Suprapubic skin (tissue), 4 donors: Measurements from ENCODE around the gene CEACAM21. TPM values are rescaled to one million over a fixed set of nuclear protein-coding genes. Genes with fewer than 3 reads are reported as not detected.

ENCODE experiments used
- DNase-seq, 2 donors: peaks; one replicate each; pipeline ENCODE4 v3.0.0-alpha.2; 2019; ENCODE audit warnings: low spot score in 2 of 2
- H3K27ac ChIP-seq: fragments of 200-600 bp; sonication (generic); one replicate; pipeline ENCODE4 v1.5.1; 2019
- H3K27me3 ChIP-seq: fragments of 200-600 bp; sonication (generic); one replicate; pipeline ENCODE4 v1.5.1; 2019
- H3K36me3 ChIP-seq: fragments of 200-600 bp; sonication (generic); one replicate; pipeline ENCODE4 v1.5.1; 2019
- H3K4me1 ChIP-seq: fragments of 200-600 bp; sonication (generic); one replicate; pipeline ENCODE4 v1.5.1; 2019
- H3K4me3 ChIP-seq: fragments of 200-600 bp; sonication (generic); one replicate; pipeline ENCODE4 v1.5.1; 2019; ENCODE audit warnings: mild to moderate bottlenecking
- H3K9me3 ChIP-seq: fragments of 200-600 bp; sonication (generic); one replicate; pipeline ENCODE4 v1.5.1; 2019
- EP300 ChIP-seq: sonication (generic); formaldehyde crosslinking; IDR thresholded peaks from one replicate; pipeline ENCODE4 v1.6.1; 2017; ENCODE audit warnings: antibody characterized with exemption
- POLR2A ChIP-seq, 2 donors: fragments of 450-650 bp; IDR thresholded peaks; one replicate each; pipeline ENCODE4 v1.6.1; 2017; ENCODE audit warnings: antibody characterized with exemption in 2 of 2, mild to moderate bottlenecking in 2 of 2, moderate library complexity in 2 of 2
- POLR2AphosphoS5 ChIP-seq, 3 donors: sonication (generic); formaldehyde crosslinking; IDR thresholded peaks; one replicate each; pipeline ENCODE4 v1.6.1; 2017; ENCODE audit warnings: antibody characterized with exemption in 3 of 3
- WGBS: methylation state at CpG from one replicate; pipeline ENCODE4 v1.1.5; 2018; 5-methylcytosine and 5-hydroxymethylcytosine counted together
- total RNA-seq, 4 donors: library from RNA; depleted of rRNA; stranded (reverse); fragments of >200 nt; gene quantifications; one replicate each; pipeline ENCODE4 v1.1.0, GENCODE V29; 2016
- TF ChIP-seq, protein P1 (sequence below), 2 donors: fragments of 200-600 bp in 1 of 2; fragments of 450-650 bp in 1 of 2; sonication (generic) in 1 of 2; IDR thresholded peaks; one replicate each; pipeline ENCODE4 v1.5.1; 2016 to 2019; ENCODE audit warnings: antibody characterized with exemption in 2 of 2, mild to moderate bottlenecking in 1 of 2, moderate library complexity in 1 of 2

CEACAM21 gene
- total RNA-seq, 4 donors from 2014 or later = 2.3 TPM; not detected in 3

- Histone ChIP-seq H3K27ac (no peak overlapping the region), H3K4me3 (no peak overlapping the region), H3K4me1 (no peaks in the 10 kb centered on the region), H3K36me3 (no peaks in the 10 kb centered on the region), H3K27me3 (peaks cover 12% of the 10 kb centered on the region), H3K9me3 (no peaks in the 10 kb centered on the region)
- 69% methylated on average over 6 of the region's 9 CpGs for WGBS
- TF ChIP-seq POLR2A (IDR thresholded peaks at IDR 0.05) = no peak
- no peak for TF ChIP-seq POLR2AphosphoS5 (IDR thresholded peaks at IDR 0.05)
- TF ChIP-seq EP300 = no peak
- TF ChIP-seq, protein P1, sequence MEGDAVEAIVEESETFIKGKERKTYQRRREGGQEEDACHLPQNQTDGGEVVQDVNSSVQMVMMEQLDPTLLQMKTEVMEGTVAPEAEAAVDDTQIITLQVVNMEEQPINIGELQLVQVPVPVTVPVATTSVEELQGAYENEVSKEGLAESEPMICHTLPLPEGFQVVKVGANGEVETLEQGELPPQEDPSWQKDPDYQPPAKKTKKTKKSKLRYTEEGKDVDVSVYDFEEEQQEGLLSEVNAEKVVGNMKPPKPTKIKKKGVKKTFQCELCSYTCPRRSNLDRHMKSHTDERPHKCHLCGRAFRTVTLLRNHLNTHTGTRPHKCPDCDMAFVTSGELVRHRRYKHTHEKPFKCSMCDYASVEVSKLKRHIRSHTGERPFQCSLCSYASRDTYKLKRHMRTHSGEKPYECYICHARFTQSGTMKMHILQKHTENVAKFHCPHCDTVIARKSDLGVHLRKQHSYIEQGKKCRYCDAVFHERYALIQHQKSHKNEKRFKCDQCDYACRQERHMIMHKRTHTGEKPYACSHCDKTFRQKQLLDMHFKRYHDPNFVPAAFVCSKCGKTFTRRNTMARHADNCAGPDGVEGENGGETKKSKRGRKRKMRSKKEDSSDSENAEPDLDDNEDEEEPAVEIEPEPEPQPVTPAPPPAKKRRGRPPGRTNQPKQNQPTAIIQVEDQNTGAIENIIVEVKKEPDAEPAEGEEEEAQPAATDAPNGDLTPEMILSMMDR (IDR thresholded peaks at IDR 0.05) = no peak
- DNase-seq = no peak
These were observed 11.3 kb downstream of the CEACAM21 start for GRCh38 chr19:41587101-41587837.

DNA sequence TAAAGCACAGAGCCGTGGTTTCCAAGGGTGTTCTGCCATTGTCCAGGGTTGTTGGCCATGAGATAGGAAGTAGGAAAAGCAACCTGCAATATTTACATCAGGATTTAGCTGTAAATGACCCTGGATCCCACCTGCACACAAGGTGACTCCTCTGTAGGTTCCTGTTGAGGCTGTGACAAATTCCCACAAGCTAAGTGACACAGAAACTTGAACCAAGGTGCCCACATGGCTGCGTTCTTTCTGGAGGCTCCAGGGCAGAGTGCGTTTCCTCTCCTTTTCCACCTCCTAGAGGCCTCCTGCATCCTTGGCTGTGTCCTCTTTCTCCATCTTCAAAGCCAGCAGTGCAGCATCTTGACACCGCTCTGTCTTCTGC lies 11.9 kb downstream of the CEACAM21 start:
- no peaks in the 10 kb centered on the region for H3K9me3 ChIP-seq
- 77% methylated on average over 4 of the region's 4 CpGs for WGBS
- no peak for DNase-seq
- no peak for TF ChIP-seq POLR2AphosphoS5 (IDR thresholded peaks at IDR 0.05)
- no peak for TF ChIP-seq POLR2A (IDR thresholded peaks at IDR 0.05)
- TF ChIP-seq EP300 = no peak
- TF ChIP-seq, protein P1 (IDR thresholded peaks at IDR 0.05) = no peak
- H3K36me3 ChIP-seq = no peaks in the 10 kb centered on the region
- H3K4me1 ChIP-seq = no peaks in the 10 kb centered on the region
- peaks cover 12% of the 10 kb centered on the region for H3K27me3 ChIP-seq
- no peak overlapping the region for H3K27ac ChIP-seq
- no peak overlapping the region for H3K4me3 ChIP-seq

GRCh38 chr19:41588497-41589209 lies 12.7 kb downstream of the CEACAM21 start:
- TF ChIP-seq EP300 (no peak), POLR2A (IDR thresholded peaks at IDR 0.05) (no peak), POLR2AphosphoS5 (IDR thresholded peaks at IDR 0.05) (no peak)
- TF ChIP-seq, protein P1 (IDR thresholded peaks at IDR 0.05) = no peak
- H3K27me3 ChIP-seq = peaks cover 12% of the 10 kb centered on the region
- 33% methylated on average over 6 of the region's 6 CpGs for WGBS
- H3K36me3 ChIP-seq = no peaks in the 10 kb centered on the region
- DNase-seq = no peak
- no peak overlapping the region for H3K27ac ChIP-seq
- H3K9me3 ChIP-seq = no peaks in the 10 kb centered on the region
- H3K4me1 ChIP-seq = no peaks in the 10 kb centered on the region
- H3K4me3 ChIP-seq = no peak overlapping the region

DNA sequence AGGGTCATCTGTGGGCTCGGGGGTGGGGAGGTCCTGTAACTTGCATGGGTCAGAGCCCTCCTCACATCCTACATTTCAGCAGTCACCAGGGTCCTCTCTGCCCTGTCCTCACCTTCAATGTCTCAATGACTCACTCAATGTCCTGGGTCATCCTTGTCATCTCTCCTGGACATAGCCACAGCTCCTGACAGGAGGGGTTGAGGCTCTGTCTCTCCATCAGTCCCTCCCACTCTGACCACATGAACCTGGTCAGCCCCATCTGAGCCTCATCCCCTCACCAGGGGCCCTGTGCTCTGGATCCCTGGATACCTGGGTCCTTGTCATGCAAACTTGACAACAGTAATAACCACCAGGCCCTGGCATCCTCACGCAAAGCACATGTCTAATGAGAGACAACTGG lies 13.4 kb downstream of the CEACAM21 start:
- H3K9me3 ChIP-seq = no peaks in the 10 kb centered on the region
- peaks cover 12% of the 10 kb centered on the region for H3K27me3 ChIP-seq
- no peaks in the 10 kb centered on the region for H3K4me1 ChIP-seq
- no peak overlapping the region for H3K27ac ChIP-seq
- 50% methylated on average over 2 of the region's 2 CpGs for WGBS
- H3K4me3 ChIP-seq = no peak overlapping the region
- no peaks in the 10 kb centered on the region for H3K36me3 ChIP-seq
- no peak for DNase-seq
- TF ChIP-seq POLR2AphosphoS5 (IDR thresholded peaks at IDR 0.05) (no peak), EP300 (no peak)

DNA sequence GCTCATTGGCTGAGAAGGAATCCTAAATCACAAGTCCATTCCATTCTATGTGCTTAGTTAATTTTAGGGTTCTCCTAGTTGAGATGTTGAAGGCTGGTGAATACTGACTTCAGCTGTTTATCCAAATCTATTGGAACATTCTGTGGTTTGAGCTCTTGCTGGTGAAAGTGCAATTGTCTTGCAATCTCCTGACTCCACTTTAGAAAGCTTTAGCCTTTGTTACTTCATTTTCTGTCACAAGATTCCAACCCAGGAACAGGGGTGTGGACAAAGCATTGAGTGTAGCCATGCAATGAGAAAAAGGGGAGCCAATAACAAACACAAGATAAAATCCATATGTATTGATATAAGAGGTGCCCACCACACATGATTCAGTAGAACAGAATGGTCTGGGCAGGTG lies 15.0 kb downstream of the CEACAM21 start:
- TF ChIP-seq POLR2A (IDR thresholded peaks at IDR 0.05) (no peak), EP300 (no peak), POLR2AphosphoS5 (IDR thresholded peaks at IDR 0.05) (no peak)
- TF ChIP-seq, protein P1 (IDR thresholded peaks at IDR 0.05) = no peak
- no peak overlapping the region for H3K4me3 ChIP-seq

More for the DNA sequence above, 15.0 kb downstream of the CEACAM21 start:
- Histone ChIP-seq H3K27me3 (peaks cover 17% of the 10 kb centered on the region), H3K4me1 (no peaks in the 10 kb centered on the region), H3K36me3 (no peaks in the 10 kb centered on the region), H3K9me3 (no peaks in the 10 kb centered on the region), H3K27ac (no peak overlapping the region)
- DNase-seq = no peak
